SK-N-MC (cell line): ENCODE measurements around the gene ERP29.

Experiments used
- DNase-seq: peaks from one replicate; pipeline ENCODE4 v3.0.0-alpha.2; 2011; ENCODE audit warnings: low read depth, low spot score
- H3K27ac ChIP-seq: fragments of 200-600 bp; sonication (generic); 2 replicates; pipeline ENCODE4 v1.5.1; 2016; ENCODE audit warnings: mixed run types
- H3K36me3 ChIP-seq: fragments of 200-600 bp; sonication (generic); 2 replicates; pipeline ENCODE4 v1.6.1; 2017; ENCODE audit warnings: antibody characterized with exemption, low read length, mixed read lengths; ENCODE audit not compliant: insufficient read depth
- H3K4me3 ChIP-seq: fragments of 200-600 bp; sonication (generic); 2 replicates; pipeline ENCODE4 v1.5.1; 2016
- H3K9ac ChIP-seq: fragments of 200-600 bp; sonication (generic); 2 replicates; pipeline ENCODE4 v1.8.0; 2017; ENCODE audit warnings: mixed run types, mixed read lengths; ENCODE audit not compliant: insufficient read length
- H3K9me3 ChIP-seq: fragments of 200-600 bp; sonication (generic); 2 replicates; pipeline ENCODE4 v1.6.1; 2017; ENCODE audit warnings: low read depth, mild to moderate bottlenecking, antibody characterized with exemption, low read length, moderate library complexity, mixed read lengths
- EZH2 ChIP-seq: fragments of 200-600 bp; sonication (generic); IDR thresholded peaks from one replicate; pipeline ENCODE4 v1.6.1; 2017; ENCODE audit warnings: antibody characterized with exemption
- FOXP2 ChIP-seq: optimal IDR thresholded peaks from 2 replicates; pipeline ENCODE3; 2011; ENCODE audit warnings: mild to moderate bottlenecking, moderate library complexity; ENCODE audit not compliant: insufficient read depth; ENCODE audit errors: extremely low read length, control extremely low read depth
- POLR2AphosphoS5 ChIP-seq: IDR thresholded peaks from 2 replicates; pipeline ENCODE4 v1.6.1; 2012; ENCODE audit warnings: mild to moderate bottlenecking, low read depth, low read length, borderline replicate concordance

Gene ERP29

DNA sequence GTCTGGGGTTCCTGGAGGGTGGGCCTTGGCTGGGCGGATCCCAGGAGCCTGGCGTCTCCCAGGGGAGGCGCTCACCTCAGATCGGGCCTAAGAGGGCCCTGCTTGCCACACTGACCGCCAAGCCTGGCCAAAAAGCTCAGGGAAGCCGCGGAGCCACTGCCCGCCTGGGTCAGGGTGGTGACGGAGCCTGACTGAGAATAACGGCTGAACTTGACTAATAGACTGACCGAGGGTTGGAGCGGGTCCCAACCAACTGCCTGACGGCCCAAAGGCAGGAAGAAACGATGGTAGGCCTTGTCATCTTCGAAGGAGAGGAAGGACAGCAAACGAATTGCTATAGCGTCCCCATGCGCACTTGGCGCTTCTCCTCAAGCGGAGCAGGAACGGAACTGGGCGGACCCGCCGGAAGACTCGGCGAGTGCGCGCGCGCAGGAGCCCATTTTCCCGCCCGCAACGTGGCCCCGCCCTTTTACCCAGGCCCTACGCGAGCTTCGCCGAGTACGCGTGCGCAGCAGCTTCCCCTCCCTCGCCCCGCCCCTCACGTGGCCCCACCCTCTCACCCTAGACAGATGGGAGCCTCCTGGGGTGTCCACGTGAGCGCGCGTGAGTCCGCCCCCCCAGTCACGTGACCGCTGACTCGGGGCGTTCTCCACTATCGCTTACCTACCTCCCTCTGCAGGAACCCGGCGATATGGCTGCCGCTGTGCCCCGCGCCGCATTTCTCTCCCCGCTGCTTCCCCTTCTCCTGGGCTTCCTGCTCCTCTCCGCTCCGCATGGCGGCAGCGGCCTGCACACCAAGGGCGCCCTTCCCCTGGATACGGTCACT lies at the start of gene ERP29, which contains the start of gene TMEM116:
TSS of gene ERP29 (plus strand) at position 652 of the 826 bp plus-strand sequence. CDS start at position 692, 40 bp downstream.
TSS of gene TMEM116 (minus strand) at position 391 of the 826 bp plus-strand sequence. CDS start 7,895 bp downstream, outside the sequence.
- peak within 1 kb of the TSS; percentile 100 for H3K9ac ChIP-seq
- H3K36me3 ChIP-seq: peaks cover 31% of the 10 kb centered on the region
- peak within 1 kb of the TSS; percentile 93 for H3K27ac ChIP-seq
- no peaks in the 10 kb centered on the region for H3K9me3 ChIP-seq
- peak; percentile 95 for DNase-seq
- TF ChIP-seq POLR2AphosphoS5: peak; percentile 93
- TF ChIP-seq EZH2: no peak
- H3K4me3 ChIP-seq: peak within 1 kb of the TSS; percentile 99

DNA sequence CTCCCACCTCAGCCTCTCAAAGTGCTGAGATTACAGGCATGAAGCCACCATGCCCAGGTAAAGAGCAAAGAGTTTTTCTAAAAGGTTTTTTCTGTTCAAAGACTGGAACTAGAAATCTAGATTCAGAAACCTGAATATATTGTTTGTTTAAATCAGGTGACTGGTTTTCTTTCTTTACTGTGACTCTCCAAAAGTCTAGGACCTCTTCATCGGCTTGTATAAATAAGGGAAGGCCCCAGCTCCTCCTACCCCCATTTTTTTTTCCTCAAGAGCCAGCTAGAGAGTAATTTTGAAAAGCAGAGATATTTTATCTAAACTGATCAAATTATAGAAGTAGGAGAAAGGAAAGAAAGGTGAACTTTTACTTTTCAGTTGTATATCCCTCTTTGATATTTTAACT lies 48.3 kb upstream of the ERP29 start:
- no peak for DNase-seq
- Histone ChIP-seq H3K4me3 (no peak overlapping the region), H3K27ac (no peak overlapping the region), H3K9me3 (no peaks in the 10 kb centered on the region), H3K9ac (no peak overlapping the region), H3K36me3 (no peaks in the 10 kb centered on the region)
- TF ChIP-seq EZH2 (no peak), POLR2AphosphoS5 (no peak), FOXP2 (no peak)

DNA sequence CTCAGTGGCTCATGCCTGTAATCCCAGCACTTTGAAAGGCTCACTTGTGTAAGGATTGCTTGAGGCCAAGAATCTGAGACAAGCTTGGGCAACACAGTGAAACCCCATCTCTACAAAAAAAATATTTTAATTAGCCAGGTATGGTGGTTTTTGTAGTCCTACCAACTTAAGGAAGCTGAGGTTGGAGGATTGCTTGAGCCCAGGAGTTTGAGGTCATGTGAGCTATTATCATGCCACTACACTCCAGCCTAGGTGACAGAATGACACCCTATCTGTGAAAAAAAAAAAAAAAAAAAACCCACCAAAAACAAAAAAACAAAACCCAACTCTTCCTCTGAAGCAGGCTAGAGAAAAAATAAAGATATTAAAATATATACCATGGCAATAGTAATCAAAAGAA lies 41.4 kb upstream of the ERP29 start:
- no peak overlapping the region for H3K4me3 ChIP-seq
- no peak for DNase-seq
- no peak for TF ChIP-seq FOXP2
- H3K9ac ChIP-seq: no peak overlapping the region
- peaks cover 4% of the 10 kb centered on the region; the same call in 1 of the 2 replicates for H3K9me3 ChIP-seq
- no peaks in the 10 kb centered on the region for H3K36me3 ChIP-seq
- H3K27ac ChIP-seq: no peak overlapping the region

DNA sequence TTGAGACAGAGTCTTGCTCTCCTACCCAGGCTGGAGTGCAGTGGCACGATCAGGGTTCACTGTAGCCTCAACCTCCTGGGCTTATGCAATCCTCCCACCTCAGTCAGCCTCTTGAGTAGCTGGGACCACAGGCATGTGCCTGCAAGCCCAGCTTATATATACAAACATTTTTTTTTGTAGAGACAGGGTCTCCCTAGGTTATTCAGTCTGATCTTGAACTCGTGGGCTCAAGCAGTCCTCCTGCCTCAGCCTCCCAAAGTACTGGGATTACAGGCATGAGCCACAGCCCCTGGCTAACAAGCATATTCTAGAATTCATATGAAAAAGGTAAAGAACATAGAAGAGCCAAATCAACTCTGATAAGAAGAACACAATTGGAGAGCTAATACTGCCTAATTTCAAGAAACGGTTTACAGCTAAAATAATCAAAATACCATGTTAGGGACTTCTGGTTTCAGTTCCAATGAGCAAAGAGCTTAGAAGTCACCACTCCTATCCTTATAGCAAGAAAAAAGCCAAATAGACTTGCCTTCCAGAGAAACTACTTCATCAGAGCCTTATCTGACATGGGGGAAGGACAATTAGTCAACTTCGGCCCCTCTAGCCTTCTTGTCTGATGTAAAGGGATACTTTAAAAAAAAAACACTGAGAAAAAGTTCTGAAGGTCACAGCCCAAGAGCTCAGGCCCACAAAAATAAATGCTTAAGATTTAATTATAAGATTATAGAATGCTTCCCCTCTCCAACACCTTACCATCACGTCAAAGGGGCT lies 37.9 kb upstream of the ERP29 start:
- DNase-seq: no peak
- Histone ChIP-seq H3K27ac (no peak overlapping the region), H3K9ac (no peak overlapping the region), H3K9me3 (peaks cover 4% of the 10 kb centered on the region), H3K36me3 (0 out of 2 replicates have a peak, but pooled peaks cover 4% of the 10 kb centered on the region), H3K4me3 (no peak overlapping the region)
- TF ChIP-seq POLR2AphosphoS5: no peak
- no peak for TF ChIP-seq EZH2
- no peak for TF ChIP-seq FOXP2

- no peaks in the 10 kb centered on the region; the same call in 1 of the 2 replicates for H3K9me3 ChIP-seq
- peak overlapping the region; percentile 83; the same call in 1 of the 2 replicates for H3K27ac ChIP-seq
- 0 out of 2 replicates have a peak, but pooled peaks cover 4% of the 10 kb centered on the region for H3K36me3 ChIP-seq
- H3K9ac ChIP-seq: no peak overlapping the region
- no peak overlapping the region for H3K4me3 ChIP-seq
- DNase-seq: no peak
- TF ChIP-seq POLR2AphosphoS5 (no peak), EZH2 (no peak), FOXP2 (no peak)
These were observed 36.9 kb upstream of the ERP29 start for GRCh38 chr12:111976291-111976690.

GRCh38 chr12:111976860-111977259 lies 36.4 kb upstream of the ERP29 start:
- no peak for DNase-seq

GRCh38 chr12:111978545-111978944 lies 34.7 kb upstream of the ERP29 start:
- no peak overlapping the region for H3K9ac ChIP-seq
- TF ChIP-seq POLR2AphosphoS5 (no peak), FOXP2 (no peak), EZH2 (no peak)
- DNase-seq: no peak

More at GRCh38 chr12:111976860-111977259, 36.4 kb upstream of the ERP29 start:
- TF ChIP-seq FOXP2: no peak
- Histone ChIP-seq H3K4me3 (no peak overlapping the region), H3K36me3 (0 out of 2 replicates have a peak, but pooled peaks cover 4% of the 10 kb centered on the region), H3K27ac (peak overlapping the region; percentile 83), H3K9me3 (no peaks in the 10 kb centered on the region; the same call in 1 of the 2 replicates), H3K9ac (no peak overlapping the region)

GRCh38 chr12:111980598-111980997 lies 32.6 kb upstream of the ERP29 start:
- Histone ChIP-seq H3K27ac (no peak overlapping the region), H3K9me3 (no peaks in the 10 kb centered on the region; the same call in 1 of the 2 replicates), H3K9ac (no peak overlapping the region), H3K36me3 (0 out of 2 replicates have a peak, but pooled peaks cover 4% of the 10 kb centered on the region), H3K4me3 (no peak overlapping the region)
- no peak for TF ChIP-seq POLR2AphosphoS5
- TF ChIP-seq FOXP2: no peak
- no peak for TF ChIP-seq EZH2
- DNase-seq: no peak

More at GRCh38 chr12:111978545-111978944, 34.7 kb upstream of the ERP29 start:
- no peak overlapping the region for H3K4me3 ChIP-seq
- no peaks in the 10 kb centered on the region; the same call in 1 of the 2 replicates for H3K9me3 ChIP-seq
- H3K27ac ChIP-seq: no peak overlapping the region
- H3K36me3 ChIP-seq: 0 out of 2 replicates have a peak, but pooled peaks cover 4% of the 10 kb centered on the region
